Astrocyte of the cerebellum (primary cell): ENCODE data around the gene ANGPTL8.

Source experiments
- DNase-seq: peaks from one replicate; pipeline ENCODE4 v3.0.0-alpha.2; 2011; ENCODE audit warnings: low read depth
- H3K4me3 ChIP-seq: 2 replicates; pipeline ENCODE4 v1.5.1; 2011; ENCODE audit warnings: mild to moderate bottlenecking, low read depth, low read length, moderate library complexity
- CTCF ChIP-seq: IDR thresholded peaks from 2 replicates; pipeline ENCODE4 v1.5.1; 2012; ENCODE audit warnings: low read length, low read depth, moderate library complexity, mild to moderate bottlenecking; ENCODE audit errors: missing control alignments
- in situ Hi-C: cut with HindIII; loops from 2 replicates; pipeline ENCODE4 v1.10.0; 2017; ENCODE audit warnings: low sequenced_read_pairs

ANGPTL8 gene

GRCh38 chr19:11225172-11225571, 14.2 kb upstream of the ANGPTL8 start:
- TF ChIP-seq CTCF: no peak
- H3K4me3 ChIP-seq: no peak overlapping the region
- no peak for DNase-seq
- in situ Hi-C loops: no loop called here

GRCh38 chr19:11225815-11226214, 13.6 kb upstream of the ANGPTL8 start:
- no peak for TF ChIP-seq CTCF
- H3K4me3 ChIP-seq: no peak overlapping the region
- in situ Hi-C loops: no loop called here
- DNase-seq: no peak

GRCh38 chr19:11226716-11227166, 12.7 kb upstream of the ANGPTL8 start:
- in situ Hi-C loops: no loop called here
- DNase-seq: no peak
- TF ChIP-seq CTCF: no peak

GRCh38 chr19:11227195-11227886, 12.1 kb upstream of the ANGPTL8 start:
- no peak overlapping the region for H3K4me3 ChIP-seq
- no peak for DNase-seq
- in situ Hi-C loops: no loop called here
- TF ChIP-seq CTCF: peak; percentile 9

More at GRCh38 chr19:11226716-11227166, 12.7 kb upstream of the ANGPTL8 start:
- H3K4me3 ChIP-seq: no peak overlapping the region

GRCh38 chr19:11230621-11231386, 8.6 kb upstream of the ANGPTL8 start:
- DNase-seq: no peak
- no peak for TF ChIP-seq CTCF
- in situ Hi-C loops: no loop called here
- H3K4me3 ChIP-seq: no peak overlapping the region

GRCh38 chr19:11232555-11232954, 6.9 kb upstream of the ANGPTL8 start:
- in situ Hi-C loops: no loop called here
- no peak for DNase-seq
- H3K4me3 ChIP-seq: no peak overlapping the region
- TF ChIP-seq CTCF: no peak
